NCI-H526 (cell line): Measurements from ENCODE around the gene CCDC33.

ENCODE experiments used
- DNase-seq, 2 experiments: peaks; one replicate each; lab custom pipeline; 2025; lab: John Stamatoyannopoulos, UW

Gene CCDC33

DNA sequence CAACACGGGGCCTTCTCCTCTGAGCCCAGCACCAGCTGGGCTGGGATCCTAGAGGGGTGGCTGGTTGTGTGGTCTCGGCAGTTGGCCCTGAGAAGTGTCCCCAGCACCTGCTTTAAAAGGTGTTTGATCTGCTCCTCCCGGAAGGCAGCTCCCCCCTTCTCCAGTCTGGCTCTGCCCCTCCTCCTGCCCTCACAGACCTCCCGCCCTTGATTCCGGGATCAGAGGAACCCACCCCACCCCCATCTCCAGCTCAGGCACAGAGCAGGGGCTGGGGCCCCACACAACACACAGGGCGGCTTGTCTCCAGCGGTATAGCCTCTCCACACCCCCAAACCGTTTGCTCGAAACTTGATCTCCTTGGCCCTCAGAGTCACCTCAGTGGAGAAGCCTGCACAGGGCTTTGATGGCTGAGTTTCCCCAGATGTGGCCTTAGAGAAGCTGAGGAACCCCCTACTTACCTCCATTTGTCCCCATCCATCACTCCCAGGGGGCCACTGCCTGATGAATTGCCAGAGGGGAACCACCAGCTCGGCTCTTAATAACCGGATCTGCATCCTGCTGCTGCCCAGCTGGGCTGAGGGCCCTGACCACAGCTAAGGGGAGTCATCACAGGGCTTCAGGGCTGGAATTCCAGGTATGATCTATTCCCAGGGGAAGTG, 27.1 kb upstream of the CCDC33 start:
- peak; percentile 38 to 67 for DNase-seq

DNA sequence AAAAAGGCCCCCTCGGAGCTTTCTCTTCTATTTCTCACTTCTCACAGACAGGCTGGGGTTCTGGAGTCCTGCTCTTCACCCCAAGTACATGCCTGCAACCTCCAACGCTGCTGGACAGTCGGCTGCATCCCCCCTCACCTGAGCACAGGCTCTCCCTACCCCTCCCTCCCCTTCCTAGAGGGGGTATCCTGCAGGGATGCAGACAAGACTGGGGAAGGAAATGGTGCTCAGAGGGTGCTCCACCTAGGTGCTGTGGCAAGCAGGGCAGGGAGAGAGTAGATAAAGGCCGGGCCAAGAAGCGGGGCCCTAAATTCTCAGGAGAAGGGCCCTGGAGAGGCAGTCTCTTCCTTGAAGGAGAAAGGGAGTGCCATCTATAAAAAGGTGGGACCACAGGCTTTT, 26.6 kb upstream of the CCDC33 start:
- no peak for DNase-seq

DNA sequence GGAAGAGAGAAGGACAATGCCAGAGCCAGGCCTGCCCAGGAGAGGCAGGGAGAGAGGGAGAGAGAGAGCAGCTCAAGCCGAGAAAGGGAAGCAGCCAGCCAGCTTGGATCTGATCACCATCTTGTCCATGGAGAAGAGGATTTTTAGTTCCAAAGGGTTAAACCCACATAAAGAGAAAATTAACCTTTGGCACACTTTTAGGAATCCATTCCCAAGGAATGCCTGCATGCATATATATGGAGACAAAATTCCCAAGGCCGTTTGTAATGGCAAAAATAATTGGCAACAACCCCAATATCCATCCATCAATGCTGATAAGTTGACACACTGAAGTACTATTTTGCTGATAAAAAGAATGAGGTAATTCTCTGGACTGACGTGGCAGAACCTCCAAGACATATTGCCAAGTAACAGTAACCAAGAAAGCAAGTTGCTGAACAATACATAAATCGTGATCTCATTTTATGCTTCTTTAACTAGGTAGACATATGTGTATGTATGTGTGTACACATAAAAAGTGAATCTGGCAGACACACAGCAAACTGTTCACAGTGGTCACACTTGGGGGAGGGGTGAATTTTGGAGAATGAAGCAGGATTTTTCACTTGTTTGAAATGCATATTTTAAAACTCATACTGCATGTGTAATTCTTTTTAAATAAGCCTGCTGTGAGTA, 26.0 kb upstream of the CCDC33 start:
- no peak for DNase-seq

DNA sequence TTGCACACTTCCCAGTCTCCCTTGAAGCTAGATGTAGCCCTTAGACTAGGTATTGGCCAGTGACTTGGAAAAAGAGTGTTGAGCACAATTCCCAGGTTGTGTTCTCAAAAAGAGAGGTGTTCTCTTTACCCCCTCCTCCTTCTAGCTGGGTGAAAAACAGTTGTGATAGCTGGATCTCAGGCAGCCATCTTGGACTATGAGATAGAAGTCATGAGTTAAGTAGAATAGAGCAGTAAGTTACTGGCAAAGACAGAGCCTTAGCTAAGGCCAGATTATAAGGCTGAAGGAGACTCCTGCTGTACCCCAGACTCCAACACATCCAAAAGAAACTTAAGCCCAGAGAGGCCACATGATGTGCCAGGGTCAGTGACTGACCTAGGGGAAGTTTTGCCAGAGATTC, 25.4 kb upstream of the CCDC33 start:
- no peak for DNase-seq

DNA sequence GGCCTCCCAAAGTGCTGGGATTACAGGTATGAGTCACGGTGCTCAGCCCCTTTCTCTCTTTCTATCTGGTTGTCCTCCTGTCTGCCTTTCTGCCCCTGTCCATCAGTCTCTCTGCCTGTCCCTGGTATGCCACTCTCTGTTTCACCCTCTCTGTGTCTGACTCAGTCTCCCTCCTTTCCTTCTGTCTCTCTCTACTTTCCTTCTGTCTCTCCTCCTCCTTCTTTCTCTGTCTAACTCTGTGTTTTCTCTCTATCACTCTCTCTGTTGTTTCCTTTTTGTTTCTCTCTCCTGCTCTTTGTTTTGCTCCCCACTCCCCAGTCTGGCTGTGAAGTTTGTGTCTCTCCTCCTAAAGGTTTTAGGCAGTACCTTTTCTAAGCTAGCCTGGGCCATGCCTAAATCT, 24.5 kb upstream of the CCDC33 start:
- DNase-seq = no peak

DNA sequence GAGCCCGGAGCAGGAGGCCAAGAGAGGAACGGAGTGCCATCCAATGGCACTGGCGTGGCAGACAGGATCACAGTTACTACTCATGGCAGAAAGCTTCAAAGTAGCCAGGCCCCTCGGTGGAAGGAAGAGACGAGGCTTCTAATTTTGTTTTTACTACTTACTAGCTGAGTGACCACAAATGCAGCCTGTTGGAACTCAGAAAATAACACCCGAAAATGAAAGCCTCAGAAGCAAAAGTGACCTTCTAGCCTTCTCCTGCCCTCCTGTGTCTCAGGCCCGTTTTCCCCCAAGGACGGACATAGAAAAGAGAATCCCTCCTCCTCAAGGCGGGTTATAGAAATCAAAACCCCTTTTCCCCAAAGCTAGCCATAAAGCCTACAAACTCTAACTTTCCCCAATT, 23.6 kb upstream of the CCDC33 start:
- no peak for DNase-seq

DNA sequence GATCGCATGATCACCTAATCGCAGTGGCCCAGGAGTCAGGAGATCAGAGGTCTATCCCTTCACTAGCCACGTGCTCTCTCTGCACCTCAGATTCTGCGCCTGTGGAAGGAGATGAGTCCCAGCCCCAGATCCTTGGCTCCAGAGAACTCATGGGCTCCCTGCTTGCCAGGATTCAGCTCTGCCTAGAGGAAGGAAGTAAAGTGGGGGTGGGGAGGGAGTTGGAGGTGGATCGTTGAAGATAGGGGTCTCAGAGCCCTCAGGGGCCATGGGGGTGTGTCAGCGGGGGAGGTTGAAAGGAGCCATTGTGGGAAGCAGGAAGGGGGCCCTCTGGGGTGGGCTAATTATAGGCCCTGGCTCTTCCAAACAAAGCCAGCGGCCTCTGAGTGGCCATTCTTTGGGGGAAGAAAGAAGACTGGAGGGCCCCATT, 22.3 kb upstream of the CCDC33 start:
- no peak for DNase-seq

DNA sequence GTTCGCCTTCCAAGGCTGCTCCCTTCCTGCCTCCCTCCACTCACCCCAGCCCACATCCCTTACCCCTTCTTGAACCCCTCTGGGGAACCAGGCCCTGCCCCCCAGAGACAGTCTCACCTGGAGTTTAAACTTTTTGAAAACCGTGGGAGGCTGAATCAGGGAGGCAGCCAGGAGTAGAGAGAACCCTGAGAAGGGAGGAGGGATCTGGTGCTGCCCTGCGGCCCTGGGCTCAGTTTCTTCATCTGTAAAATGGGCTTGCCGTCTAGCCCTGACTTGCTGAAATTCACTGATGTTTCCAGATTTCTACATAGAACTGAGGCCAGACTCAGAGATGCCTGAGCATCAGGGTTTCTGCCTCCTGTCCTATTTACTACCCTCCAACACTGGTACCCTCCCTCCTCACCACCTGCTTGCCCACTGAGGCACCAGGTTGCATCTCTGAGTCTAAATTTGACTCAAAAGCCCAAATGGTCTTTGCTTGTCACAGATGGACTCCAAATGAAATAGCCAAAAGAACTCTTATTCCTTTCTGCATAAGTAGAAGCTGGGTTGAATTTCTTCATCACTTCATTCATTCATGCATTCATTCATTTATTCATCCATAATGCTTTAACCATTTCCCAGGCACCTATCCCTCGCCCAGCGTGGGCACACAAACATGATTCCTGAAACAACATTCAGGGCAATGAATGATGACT, 21.7 kb upstream of the CCDC33 start:
- DNase-seq = no peak

DNA sequence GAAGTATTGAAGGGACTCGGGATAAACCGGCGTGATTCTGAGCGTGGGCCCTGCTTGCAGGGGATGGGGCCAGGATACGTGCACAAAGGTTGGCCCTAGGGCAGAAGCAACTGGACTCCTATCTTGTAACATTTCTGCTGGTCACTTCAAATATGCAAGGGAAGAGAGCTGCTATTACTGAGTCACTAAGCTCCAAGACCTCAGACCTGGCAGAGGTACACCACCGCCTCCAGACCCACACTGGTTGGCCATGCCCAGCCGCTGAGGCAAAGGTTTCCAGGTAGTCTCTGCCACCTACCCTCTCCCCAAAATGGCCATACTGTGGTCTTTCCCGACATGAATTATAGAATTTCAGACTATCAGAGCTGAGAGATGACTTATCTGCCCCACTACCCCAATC, 20.2 kb upstream of the CCDC33 start:
- no peak for DNase-seq

DNA sequence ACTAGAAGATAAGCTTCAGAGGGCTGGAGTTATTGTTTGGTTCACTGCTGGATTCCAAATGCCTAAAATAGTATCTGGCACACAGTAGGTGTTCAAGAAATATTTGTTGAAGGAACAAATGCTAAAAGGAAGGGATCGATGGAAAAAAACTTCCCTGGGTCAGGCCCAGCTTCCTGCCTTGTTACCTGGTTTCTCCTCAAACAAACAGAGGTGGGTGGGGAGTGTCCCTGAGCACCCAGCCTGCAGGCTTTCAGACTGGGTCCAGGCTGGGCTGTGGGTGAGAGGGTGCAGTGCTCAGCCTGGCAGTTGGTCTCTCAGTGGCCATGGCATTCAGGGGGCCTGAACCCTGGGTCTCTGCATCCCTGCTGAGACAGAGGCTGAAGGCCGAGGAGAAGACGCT, 19.2 kb upstream of the CCDC33 start:
- DNase-seq = no peak

DNA sequence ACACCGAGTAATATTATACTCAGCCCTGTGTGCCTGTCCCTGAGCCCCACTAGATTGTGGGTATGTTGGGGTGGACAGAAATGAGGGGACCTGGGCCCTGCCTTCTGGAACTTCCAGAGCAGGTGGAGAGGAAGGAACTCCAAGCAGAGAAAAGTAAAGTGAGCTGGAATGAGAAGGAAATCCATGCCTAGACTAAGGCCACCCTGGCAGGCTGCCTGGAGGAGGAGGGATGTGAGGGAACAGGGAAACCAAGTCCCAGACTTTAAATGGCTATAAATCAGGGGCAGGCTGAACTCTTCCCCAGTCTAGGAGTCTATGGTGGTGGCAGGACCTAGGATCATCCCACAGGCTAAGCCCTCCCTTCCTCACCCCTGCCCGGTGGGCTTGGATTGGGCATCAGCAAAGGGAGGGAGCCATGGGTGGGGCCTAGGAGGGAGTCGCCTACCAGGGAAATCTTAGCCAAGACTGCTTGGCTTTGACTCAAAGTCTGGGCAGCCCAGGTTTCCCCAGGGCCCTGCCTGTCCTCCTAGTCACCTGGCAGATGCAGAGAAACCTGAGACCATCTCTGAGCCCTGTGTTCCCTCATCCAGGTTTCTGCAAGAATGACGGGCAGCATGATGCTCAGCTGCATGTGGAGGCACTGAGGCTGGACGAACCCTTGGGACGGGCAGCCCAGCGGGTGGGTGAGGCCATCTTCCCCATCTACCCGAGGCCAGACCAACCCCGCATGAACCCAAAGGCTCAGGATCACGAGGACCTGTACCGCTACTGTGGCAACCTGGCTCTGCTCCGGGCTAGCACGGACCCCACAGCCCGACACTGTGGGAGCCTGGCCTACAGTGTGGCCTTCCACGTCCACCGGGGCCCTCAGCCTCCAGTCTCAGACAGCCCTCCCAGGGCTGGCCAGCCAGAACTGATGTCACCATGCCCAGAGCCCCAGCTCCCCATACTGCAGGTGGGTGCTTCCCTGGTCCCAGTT, 17.9 kb upstream of the CCDC33 start:
- DNase-seq = no peak

DNA sequence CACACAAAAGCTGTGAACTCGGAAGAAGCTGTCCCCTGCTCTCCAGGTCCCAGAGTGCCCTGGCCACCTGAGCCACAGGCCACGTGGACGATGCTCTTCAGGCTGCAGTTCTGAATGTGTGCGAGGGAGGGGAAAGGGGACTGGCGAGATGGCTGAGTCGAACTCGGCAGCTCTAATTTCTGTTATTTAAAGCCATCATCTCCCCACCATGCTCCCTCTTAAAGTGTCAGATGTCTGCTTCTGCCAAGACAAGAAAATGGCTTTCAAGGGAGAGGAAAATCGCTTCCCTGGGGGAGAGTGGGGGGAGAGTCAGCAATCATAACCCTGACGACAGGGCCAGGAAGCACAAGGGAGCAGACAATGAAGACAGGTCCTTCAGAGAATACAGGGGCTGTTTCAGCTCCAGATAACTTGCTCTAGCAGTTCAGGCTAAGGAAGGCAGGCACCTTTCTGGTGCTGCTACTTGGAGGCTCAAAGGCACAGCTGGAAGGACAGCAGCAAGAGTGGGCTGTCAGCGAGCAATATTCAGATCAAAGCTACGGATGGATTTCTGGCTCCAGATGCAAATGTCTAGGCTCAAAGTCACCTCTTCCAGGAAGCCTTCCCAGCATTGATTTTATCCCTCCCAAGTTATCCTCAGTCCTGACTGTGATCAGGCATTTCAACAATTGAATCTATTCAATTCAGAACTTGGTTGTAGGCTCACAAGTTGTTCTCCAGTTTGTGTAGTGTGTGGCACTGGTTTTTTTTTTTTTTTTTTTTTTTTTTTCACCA, 15.5 kb upstream of the CCDC33 start:
- DNase-seq = no peak

DNA sequence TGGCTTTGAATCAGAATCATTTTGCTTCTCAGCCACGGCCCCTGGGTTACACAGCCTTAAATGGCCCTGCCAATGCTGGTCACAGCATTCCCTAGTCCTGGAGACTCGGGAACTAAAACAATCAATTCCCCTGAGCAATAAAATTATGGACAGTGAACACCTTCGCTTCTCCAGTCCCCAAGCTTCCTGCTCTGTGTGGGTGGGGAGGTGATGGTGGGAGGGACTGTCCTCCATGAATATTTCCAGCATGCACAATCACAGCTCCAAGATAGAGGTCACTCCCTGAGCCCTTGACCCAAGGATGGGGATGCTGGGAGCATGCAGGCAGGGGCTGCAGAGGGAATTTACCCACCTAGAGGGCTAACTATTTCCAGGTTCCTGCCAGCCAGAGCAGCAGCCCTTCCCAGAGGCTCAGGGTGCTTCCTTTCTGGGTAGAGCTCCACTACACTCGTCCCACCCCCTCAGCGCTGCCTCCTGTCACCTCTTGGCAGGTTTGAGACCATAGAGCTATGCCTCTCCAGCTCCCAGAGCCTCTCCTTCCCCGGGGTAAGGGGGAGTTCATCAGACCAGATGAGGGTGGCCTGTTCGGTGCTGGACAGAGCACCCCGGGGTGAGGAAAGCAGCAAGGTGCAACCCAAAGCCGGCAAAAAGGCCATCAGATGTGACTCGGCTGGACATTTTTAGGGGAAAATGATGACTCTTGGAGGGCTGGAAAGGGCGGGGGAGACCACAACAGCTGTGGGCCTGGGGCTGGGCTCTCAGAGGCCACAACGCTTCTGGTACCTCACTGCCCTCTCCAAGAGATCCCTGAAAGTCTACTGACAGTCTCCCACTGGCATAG, 14.5 kb upstream of the CCDC33 start:
- DNase-seq = no peak

DNA sequence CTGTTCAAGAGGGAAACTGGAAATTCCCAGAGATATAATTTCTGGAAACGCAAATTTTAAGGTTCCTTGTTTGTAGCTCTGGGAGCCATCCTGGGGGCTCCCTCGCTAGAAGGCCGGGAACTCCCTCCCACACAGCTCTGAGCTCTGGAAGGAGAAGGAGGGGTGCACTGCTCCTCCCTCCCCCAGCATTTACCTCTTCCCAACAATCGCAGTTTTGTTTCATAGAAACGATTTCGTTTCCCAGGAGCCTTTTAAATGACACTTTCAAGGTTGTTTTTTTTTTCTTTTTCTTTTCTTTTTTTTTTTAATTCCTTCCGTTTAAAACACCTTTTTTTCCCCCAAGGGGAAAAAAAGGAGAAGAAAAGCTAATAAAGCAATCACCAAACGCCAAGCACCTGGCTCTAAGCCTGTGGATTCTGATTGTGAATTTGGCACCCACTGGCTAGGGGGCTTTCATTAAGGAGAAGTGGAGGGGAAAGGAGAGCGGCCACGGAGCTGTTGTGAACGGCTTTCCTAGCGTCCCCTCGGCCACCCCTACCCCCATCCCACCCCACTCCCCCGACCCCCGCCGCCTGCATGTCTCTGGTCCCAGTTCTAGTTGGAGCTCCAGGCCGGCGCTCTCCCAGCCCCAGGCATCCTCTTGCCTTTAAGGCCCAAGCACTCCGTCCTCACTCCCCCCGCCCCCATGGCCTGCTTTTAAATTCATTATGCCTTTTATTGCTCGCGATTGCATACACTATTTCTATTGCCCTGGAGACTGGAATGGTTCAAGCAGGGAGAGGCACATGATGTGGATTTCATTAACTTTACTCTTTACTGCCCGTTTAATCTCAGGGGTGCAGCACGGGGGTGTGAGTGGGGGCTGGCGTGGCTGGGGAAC, 13.6 kb upstream of the CCDC33 start:
- peak in 1 of 2 experiments; percentile 45 for DNase-seq

DNA sequence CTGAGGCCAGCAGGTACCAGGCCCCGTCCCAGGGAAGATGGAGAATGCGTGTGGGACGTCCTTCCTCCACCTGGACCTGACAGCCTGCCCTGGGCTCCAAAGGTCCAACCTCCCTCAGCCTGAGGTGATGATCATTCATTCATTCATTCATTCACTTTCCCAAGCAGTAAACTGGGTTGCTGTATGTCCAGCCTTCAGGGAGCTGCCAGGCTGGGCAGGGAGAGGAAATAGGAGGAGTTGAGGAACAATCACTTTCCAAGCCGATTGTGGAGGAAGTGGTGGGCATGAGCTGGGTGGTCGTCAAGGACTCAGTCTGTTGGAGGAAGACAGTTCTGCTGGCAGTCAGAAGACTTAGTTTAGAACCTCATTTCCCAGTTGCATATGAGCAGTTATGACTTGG, 10.2 kb upstream of the CCDC33 start:
- DNase-seq = no peak

DNA sequence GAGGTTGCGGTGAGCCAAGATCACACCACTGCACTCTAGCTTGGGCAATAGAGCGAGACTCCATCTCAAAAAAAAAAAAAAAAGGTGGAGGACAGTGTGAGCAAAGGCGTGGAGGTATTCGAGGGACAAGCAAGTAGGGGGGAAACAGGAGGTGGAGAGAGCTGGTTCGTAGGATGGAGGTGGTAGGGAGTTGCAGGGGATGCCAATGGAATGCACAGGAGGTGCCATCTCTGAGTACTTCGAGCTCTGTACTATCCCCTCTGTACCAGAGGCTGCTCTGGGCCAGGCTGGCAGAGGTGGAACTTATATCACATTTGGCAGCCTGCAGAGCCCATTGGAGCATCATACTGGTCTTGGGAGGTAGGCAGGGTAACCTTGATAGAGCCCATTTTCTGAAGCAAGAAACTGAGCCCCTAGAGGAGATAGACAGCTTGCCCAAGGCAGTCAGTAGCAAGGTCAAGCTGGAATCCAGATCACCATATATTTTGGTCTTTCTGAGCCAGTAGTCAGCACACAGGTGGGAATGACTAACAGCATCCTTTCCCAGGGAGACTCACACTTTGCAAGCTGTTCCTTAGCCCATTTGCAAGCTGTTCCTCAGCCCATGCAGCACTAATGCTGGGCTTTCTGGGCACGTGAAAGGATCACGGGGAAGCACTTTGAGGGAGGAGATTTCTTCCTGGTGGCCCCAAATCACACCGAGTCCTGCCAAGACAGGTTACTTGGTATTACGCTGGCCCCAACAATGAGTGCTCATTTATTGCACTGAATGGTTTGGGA, 9.2 kb upstream of the CCDC33 start:
- DNase-seq = no peak

DNA sequence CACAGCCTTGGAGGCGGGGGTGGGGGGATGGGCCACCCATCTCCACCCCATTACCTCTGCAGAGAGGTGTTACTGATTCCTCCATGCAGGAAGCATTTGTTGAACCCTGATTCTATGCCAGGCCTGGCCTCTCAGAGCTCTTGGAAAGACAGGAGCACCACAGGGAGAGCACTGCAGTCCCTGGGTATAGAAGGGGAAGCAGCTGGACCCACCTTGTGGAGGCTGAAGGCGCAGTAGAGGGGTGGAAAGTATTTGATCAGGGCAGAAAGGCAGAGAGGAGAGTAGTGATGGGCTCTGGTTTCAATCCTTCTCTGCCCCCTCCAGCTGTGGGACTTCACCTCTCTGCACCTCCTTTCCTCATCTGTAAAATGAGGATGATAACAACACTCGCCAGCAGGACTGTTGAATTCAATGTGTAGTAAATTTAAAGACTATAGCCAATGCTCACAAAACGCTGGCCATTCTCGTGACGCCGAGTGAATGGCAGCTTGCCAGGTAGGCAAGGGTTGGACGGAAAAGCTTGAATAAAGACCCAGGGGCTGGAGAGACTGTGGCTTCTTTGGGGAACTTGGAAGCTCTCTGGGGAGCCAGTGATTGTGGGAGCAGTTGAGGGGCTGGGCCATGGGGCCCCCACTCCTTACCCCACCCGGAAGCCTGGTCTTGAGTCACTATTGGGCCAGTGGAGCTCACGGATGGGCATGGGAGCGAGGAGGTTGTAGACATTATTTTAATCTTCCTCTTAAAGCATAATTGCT, 8.0 kb upstream of the CCDC33 start:
- DNase-seq = no peak

DNA sequence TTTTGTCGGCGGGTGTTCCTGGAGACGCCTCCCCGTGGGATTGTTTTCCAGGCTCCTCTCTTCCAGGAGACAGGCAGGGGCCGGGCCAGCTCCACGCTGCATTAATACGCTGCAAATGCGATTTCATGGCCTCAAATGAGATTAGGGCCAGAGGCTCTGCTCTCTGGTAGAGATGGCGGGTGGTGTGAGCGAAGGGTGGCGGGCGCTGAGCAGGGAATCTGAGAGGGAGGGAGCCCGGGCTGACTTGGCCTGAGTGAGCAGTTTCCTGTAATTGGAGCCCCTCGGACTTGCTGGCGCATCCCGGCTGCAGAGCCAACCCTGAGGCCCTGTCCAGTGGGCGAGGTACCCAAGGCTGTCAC, 7.4 kb upstream of the CCDC33 start:
- DNase-seq = no peak
